Transverse colon (tissue), 4 donors: Measurements from ENCODE around the gene MCUR1. TPM values are rescaled to one million over a fixed set of nuclear protein-coding genes. Genes with fewer than 3 reads are reported as not detected.

ENCODE experiments used
- DNase-seq: peaks from one replicate; pipeline ENCODE4 v3.0.0-alpha.2; 2019
- H3K27ac ChIP-seq, 4 donors: fragments of 200-600 bp; sonication (generic); 2 replicates each; pipeline ENCODE4 v1.5.1; 2016 to 2018; ENCODE audit warnings: inconsistent platforms in 4 of 4
- H3K27me3 ChIP-seq: fragments of 200-600 bp; sonication (generic); 2 replicates; pipeline ENCODE4 v1.5.1; 2017; ENCODE audit warnings: inconsistent platforms
- H3K36me3 ChIP-seq, 4 donors: fragments of 200-600 bp; sonication (generic); 2 replicates each; pipeline ENCODE4 v1.5.1; 2017 to 2019; ENCODE audit warnings: inconsistent platforms in 4 of 4
- H3K4me1 ChIP-seq, 4 donors: fragments of 200-600 bp; sonication (generic); 2 replicates each; pipeline ENCODE4 v1.5.1; 2017 to 2020; ENCODE audit warnings: inconsistent platforms in 4 of 4
- H3K4me3 ChIP-seq, 4 donors: fragments of 200-600 bp; sonication (generic); 1 replicate in 1 of 4; 2 replicates in 3 of 4; pipeline versions ENCODE4 v1.5.1 to v1.6.1; 2017 to 2019; ENCODE audit warnings: inconsistent platforms in 4 of 4
- H3K9me3 ChIP-seq, 2 donors: fragments of 200-600 bp; sonication (generic); 2 replicates each; pipeline ENCODE4 v1.5.1; 2017 to 2019; ENCODE audit warnings: inconsistent platforms in 2 of 2
- EP300 ChIP-seq: sonication (generic); formaldehyde crosslinking; IDR thresholded peaks from one replicate; pipeline ENCODE4 v1.6.1; 2017; ENCODE audit warnings: antibody characterized with exemption, low read depth
- POLR2A ChIP-seq: fragments of 450-650 bp; IDR thresholded peaks from one replicate; pipeline ENCODE4 v1.6.1; 2016; ENCODE audit warnings: antibody characterized with exemption, mild to moderate bottlenecking, moderate library complexity
- POLR2AphosphoS5 ChIP-seq, 3 donors: sonication (generic); formaldehyde crosslinking; IDR thresholded peaks; one replicate each; pipeline ENCODE4 v1.6.1; 2016; ENCODE audit warnings: antibody characterized with exemption in 3 of 3
- WGBS, 2 donors: methylation state at CpG; one replicate each; pipeline ENCODE4 v1.1.5; 2018; ENCODE audit warnings: low coverage in 1 of 2; 5-methylcytosine and 5-hydroxymethylcytosine counted together
- in situ Hi-C, 4 donors: fragments of 200-750 bp; cut with MboI; loops; one replicate each; pipeline versions ENCODE4 v1.15.0 to v1.15.1; 2017; ENCODE audit warnings: low sequenced_read_pairs in 3 of 4, low pct_ligation_motif_present in 1 of 4, low pct_unique_long_range_greater_than_20kb in 1 of 4
- intact Hi-C: fragments of 100-400 bp; cut with DNase I; formaldehyde crosslinking; loops from one replicate; pipeline ENCODE4 v1.15.1; 2023; ENCODE audit warnings: low total_unique reads
- total RNA-seq, 4 donors: library from RNA; depleted of rRNA; stranded (reverse); fragments of >200 nt; gene quantifications; one replicate each; pipeline ENCODE4 v1.1.0, GENCODE V29; 2016
- TF ChIP-seq, protein P1 (sequence below), 5 experiments: fragments of 200-600 bp in 3 of 5; fragments of 450-650 bp in 2 of 5; sonication (generic) in 3 of 5; IDR thresholded peaks; 1 replicate in 2 of 5; 2 replicates in 3 of 5; pipeline ENCODE4 v1.5.1; 2016 to 2017; ENCODE audit warnings: antibody characterized with exemption in 5 of 5, inconsistent platforms in 3 of 5, mild to moderate bottlenecking in 2 of 5, moderate library complexity in 1 of 5

The MCUR1 gene
- total RNA-seq, 4 donors from 2014 or later = 25.7 to 58.7 (median 31.1) TPM

DNA sequence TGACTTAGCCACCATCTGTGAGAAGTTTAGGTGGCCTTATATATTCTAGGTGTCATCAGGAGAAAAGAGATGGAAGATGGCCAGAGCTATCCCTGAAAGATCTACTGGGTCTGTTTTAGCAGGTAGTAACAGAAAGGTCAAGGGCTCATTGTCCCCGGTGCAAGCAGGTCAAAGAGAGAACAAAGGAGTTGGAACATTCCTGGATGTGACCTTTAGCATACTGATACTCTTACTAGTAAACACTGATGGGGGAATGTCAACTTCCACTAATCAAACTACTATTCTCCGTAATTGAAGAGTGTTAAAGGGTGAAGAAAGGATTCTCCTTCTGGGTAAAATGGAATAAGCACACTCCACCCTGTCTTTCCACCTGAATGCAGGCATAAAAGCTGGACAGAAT is 4.0 kb upstream of the MCUR1 start:
- no peak overlapping the region for H3K27ac ChIP-seq
- TF ChIP-seq, protein P1, sequence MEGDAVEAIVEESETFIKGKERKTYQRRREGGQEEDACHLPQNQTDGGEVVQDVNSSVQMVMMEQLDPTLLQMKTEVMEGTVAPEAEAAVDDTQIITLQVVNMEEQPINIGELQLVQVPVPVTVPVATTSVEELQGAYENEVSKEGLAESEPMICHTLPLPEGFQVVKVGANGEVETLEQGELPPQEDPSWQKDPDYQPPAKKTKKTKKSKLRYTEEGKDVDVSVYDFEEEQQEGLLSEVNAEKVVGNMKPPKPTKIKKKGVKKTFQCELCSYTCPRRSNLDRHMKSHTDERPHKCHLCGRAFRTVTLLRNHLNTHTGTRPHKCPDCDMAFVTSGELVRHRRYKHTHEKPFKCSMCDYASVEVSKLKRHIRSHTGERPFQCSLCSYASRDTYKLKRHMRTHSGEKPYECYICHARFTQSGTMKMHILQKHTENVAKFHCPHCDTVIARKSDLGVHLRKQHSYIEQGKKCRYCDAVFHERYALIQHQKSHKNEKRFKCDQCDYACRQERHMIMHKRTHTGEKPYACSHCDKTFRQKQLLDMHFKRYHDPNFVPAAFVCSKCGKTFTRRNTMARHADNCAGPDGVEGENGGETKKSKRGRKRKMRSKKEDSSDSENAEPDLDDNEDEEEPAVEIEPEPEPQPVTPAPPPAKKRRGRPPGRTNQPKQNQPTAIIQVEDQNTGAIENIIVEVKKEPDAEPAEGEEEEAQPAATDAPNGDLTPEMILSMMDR (IDR thresholded peaks at IDR 0.05) = no peak
- no peak for TF ChIP-seq POLR2AphosphoS5 (IDR thresholded peaks at IDR 0.05)
- intact Hi-C loops = no loop called here

DNA sequence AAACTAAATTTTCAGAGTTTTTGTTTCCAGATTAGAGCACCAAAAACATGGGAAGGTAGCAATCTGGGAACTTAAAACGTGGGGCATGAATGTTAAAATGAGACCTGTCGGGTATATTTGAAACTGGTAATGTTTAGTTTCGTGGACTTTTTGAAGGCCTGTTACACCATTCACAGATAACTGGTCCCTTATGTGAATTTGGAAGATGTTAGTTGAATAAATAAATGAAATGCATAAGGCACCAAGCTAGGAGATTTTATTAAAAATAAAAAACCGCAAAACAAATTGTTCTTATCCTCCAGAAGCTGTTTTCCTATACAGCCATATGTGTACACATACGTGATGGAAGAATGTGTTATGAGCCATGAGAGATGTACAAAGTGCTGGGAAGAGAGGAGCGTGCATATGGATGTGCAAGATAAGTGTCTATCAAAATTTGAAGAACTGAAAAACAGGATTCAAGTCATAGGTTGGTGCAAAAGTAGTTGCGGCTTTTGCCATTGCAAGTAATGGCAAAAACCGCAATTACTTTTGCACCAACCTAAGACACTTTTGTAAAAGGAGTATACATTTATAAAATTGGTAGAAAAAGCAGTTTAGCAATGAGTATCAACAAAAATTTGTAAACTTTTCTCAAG is 700 bp upstream of the MCUR1 start:
- TF ChIP-seq POLR2A = no peak
- TF ChIP-seq, protein P1 (IDR thresholded peaks at IDR 0.05) = no peak
- TF ChIP-seq POLR2AphosphoS5 (IDR thresholded peaks at IDR 0.05) = no peak
- TF ChIP-seq EP300 = no peak
- intact Hi-C loops = no loop called here
- in situ Hi-C loops = no loop called here
- DNase-seq = no peak
- WGBS, 2 donors = 26 to 40% methylated on average over 8 of the region's 8 CpGs
- Histone ChIP-seq H3K4me3 (peak overlapping the region; percentile 10 to 93 (median 85)), H3K36me3 (no peaks in the 10 kb centered on the region), H3K4me1 (peaks cover 24 to 42% (median 33%) of the 10 kb centered on the region in 4 donors), H3K27ac (peak overlapping the region; percentile 97 to 99 (median 98)), H3K9me3 (no peaks in the 10 kb centered on the region), H3K27me3 (no peaks in the 10 kb centered on the region)

More for the DNA sequence above, 4.0 kb upstream of the MCUR1 start:
- no peak for DNase-seq
- no peaks in the 10 kb centered on the region for H3K27me3 ChIP-seq
- H3K36me3 ChIP-seq = no peaks in the 10 kb centered on the region
- H3K4me3 ChIP-seq = no peak overlapping the region
- 72 to 79% methylated on average over 2 of the region's 2 CpGs for WGBS, 2 donors
- peaks cover 0 to 10% (median 5%) of the 10 kb centered on the region in 4 donors for H3K4me1 ChIP-seq
- H3K9me3 ChIP-seq = no peaks in the 10 kb centered on the region
- in situ Hi-C loops = no loop called here

- intact Hi-C loops = no loop called here
- Histone ChIP-seq H3K4me3 (peak overlapping the region; percentile 84 to 93 (median 88)), H3K36me3 (no peaks in the 10 kb centered on the region), H3K4me1 (peaks cover 26 to 44% (median 34%) of the 10 kb centered on the region in 4 donors), H3K27ac (peak overlapping the region; percentile 97 to 99 (median 98)), H3K27me3 (no peaks in the 10 kb centered on the region), H3K9me3 (no peaks in the 10 kb centered on the region)
- in situ Hi-C loops = no loop called here
- TF ChIP-seq POLR2AphosphoS5 (IDR thresholded peaks at IDR 0.05) = peak in 1 of 3 donors; percentile 10
- no peak for TF ChIP-seq EP300
- no peak for TF ChIP-seq POLR2A
- TF ChIP-seq, protein P1 (IDR thresholded peaks at IDR 0.05) = no peak
- WGBS, 2 donors = 0% methylated on average over 20 of the region's 56 CpGs; no CpG with 5 or more reads in 1 of the 2 donors
- DNase-seq = peak; percentile 77
These were observed 659 bp downstream of the MCUR1 start for GRCh38 chr6:13813621-13814175.

GRCh38 chr6:13813026-13813425 is 1.3 kb downstream of the MCUR1 start:
- no peak for TF ChIP-seq POLR2AphosphoS5 (IDR thresholded peaks at IDR 0.05)
- TF ChIP-seq, protein P1 (IDR thresholded peaks at IDR 0.05) = no peak
- TF ChIP-seq POLR2A = no peak
- TF ChIP-seq EP300 = no peak
- peak overlapping the region; percentile 84 to 93 (median 88) for H3K4me3 ChIP-seq
- intact Hi-C loops (no loop called here), in situ Hi-C loops (no loop called here)
- WGBS, 2 donors = 46 to 47% methylated on average over 7 of the region's 7 CpGs
- H3K4me1 ChIP-seq = peaks cover 26 to 44% (median 34%) of the 10 kb centered on the region in 4 donors
- no peaks in the 10 kb centered on the region for H3K9me3 ChIP-seq
- H3K27me3 ChIP-seq = no peaks in the 10 kb centered on the region
- no peaks in the 10 kb centered on the region for H3K36me3 ChIP-seq
- DNase-seq = no peak
- H3K27ac ChIP-seq = peak overlapping the region; percentile 97 to 99 (median 98)
